Endothelial cell of umbilical vein (primary cell): ENCODE results near the gene KIAA0753. TPM values are rescaled to one million over a fixed set of nuclear protein-coding genes. Genes with fewer than 3 reads are reported as not detected.
A peak's percentile ranks its signal among the peaks of the same experiment; 100 is the strongest.

ENCODE experiments used
- BruUV-seq: library from RNA; stranded (reverse); fragments of 400-500 nt; replicated peaks from 2 replicates; lab custom pipeline; 2021; lab: Mats Ljungman, UMichigan
- CTCF ChIA-PET: fragments of 300-600, 350-600 bp; sonication (Branson Sonifier 250); formaldehyde crosslinking; loops from one replicate; lab custom pipeline; 2021; ENCODE audit warnings: antibody characterized with exemption, inconsistent platforms; lab: Charles Lee
- POLR2A ChIA-PET: fragments of 300-600, 350-600 bp; sonication (Branson Sonifier 250); formaldehyde crosslinking; loops from one replicate; lab custom pipeline; 2021; ENCODE audit warnings: antibody characterized with exemption, inconsistent platforms; lab: Charles Lee
- DNase-seq: peaks from one replicate; pipeline ENCODE4 v3.0.0-alpha.2; 2011; ENCODE audit warnings: low read depth, low spot score
- FAIRE-seq: peaks from 2 replicates; lab custom pipeline; 2011; peaks lifted over from hg19 to GRCh38; lab: Jason Lieb, UNC
- H2AFZ ChIP-seq: 2 replicates; pipeline ENCODE4 v1.6.0; 2012; ENCODE audit warnings: low read depth, low read length, control low read depth, inconsistent platforms
- H3K27ac ChIP-seq: 2 replicates; pipeline ENCODE4 v1.5.1; 2011; ENCODE audit warnings: low read depth, mild to moderate bottlenecking, control low read depth, low read length, moderate library complexity; ENCODE audit not compliant: insufficient read depth
- H3K27me3 ChIP-seq, 2 experiments: 2 replicates each; pipeline versions ENCODE4 v1.6.0 to v1.6.1; 2011; ENCODE audit warnings: low read length in 2 of 2, mixed read lengths in 1 of 2; ENCODE audit not compliant: control insufficient read depth in 2 of 2, insufficient read depth in 2 of 2
- H3K36me3 ChIP-seq, 2 experiments: 2 replicates in 1 of 2; 3 replicates in 1 of 2; pipeline ENCODE4 v1.5.1; 2011; ENCODE audit warnings: low read length in 2 of 2, mild to moderate bottlenecking in 1 of 2, moderate library complexity in 1 of 2; ENCODE audit not compliant: control insufficient read depth in 2 of 2, insufficient read depth in 2 of 2; ENCODE audit errors: extremely low read depth in 1 of 2
- H3K4me1 ChIP-seq: 3 replicates; pipeline ENCODE4 v1.5.1; 2011; ENCODE audit warnings: mild to moderate bottlenecking, low read length; ENCODE audit not compliant: control insufficient read depth, insufficient read depth; ENCODE audit errors: extremely low read depth
- H3K4me2 ChIP-seq: 2 replicates; pipeline ENCODE4 v1.6.1; 2011; ENCODE audit warnings: low read length, control low read depth, mixed read lengths; ENCODE audit not compliant: insufficient read depth
- H3K4me3 ChIP-seq, 3 experiments: fragments of 200-600 bp in 1 of 3; sonication (generic), shearing (Covaris generic) in 1 of 3; replicated peaks in 1 of 3; 2 replicates each; pipeline ENCODE4 v1.5.1; 2011 to 2016; ENCODE audit warnings: control low read depth in 3 of 3, low read length in 3 of 3, mild to moderate bottlenecking in 2 of 3, inconsistent platforms in 1 of 3, low read depth in 1 of 3, moderate library complexity in 1 of 3; ENCODE audit not compliant: insufficient read depth in 1 of 3
- H3K79me2 ChIP-seq: 2 replicates; pipeline ENCODE4 v1.6.0; 2012; ENCODE audit warnings: low read length, inconsistent platforms; ENCODE audit not compliant: control insufficient read depth, insufficient read depth
- H3K9ac ChIP-seq: replicated peaks from 2 replicates; pipeline ENCODE3; 2011; ENCODE audit warnings: low read length, control low read depth; ENCODE audit not compliant: insufficient read depth; ENCODE audit errors: extremely low read depth
- H3K9me1 ChIP-seq: replicated peaks from 3 replicates; pipeline ENCODE4 v1.6.0; 2011; ENCODE audit warnings: mild to moderate bottlenecking, low read length; ENCODE audit not compliant: control insufficient read depth, insufficient read depth; ENCODE audit errors: extremely low read depth
- H3K9me3 ChIP-seq: replicated peaks from 2 replicates; pipeline ENCODE4 v1.5.1; 2012; ENCODE audit warnings: low read length, inconsistent platforms; ENCODE audit not compliant: control insufficient read depth, insufficient read depth
- H4K20me1 ChIP-seq: replicated peaks from 2 replicates; pipeline ENCODE3; 2011; ENCODE audit warnings: mild to moderate bottlenecking, low read length; ENCODE audit not compliant: control insufficient read depth, insufficient read depth; ENCODE audit errors: extremely low read depth
- CTCF ChIP-seq, 2 donors: IDR thresholded peaks; 1 replicate in 1 of 2; 2 replicates in 1 of 2; pipeline ENCODE4 v1.5.1; 2011; ENCODE audit warnings: low read length in 2 of 2, mild to moderate bottlenecking in 2 of 2, moderate library complexity in 2 of 2, control low read depth in 1 of 2, inconsistent platforms in 1 of 2, low read depth in 1 of 2; ENCODE audit not compliant: insufficient read depth in 1 of 2; ENCODE audit errors: extremely low read depth in 1 of 2
- EZH2 ChIP-seq: IDR thresholded peaks from 2 replicates; pipeline ENCODE4 v1.6.1; 2012; ENCODE audit warnings: borderline replicate concordance, low read depth, mild to moderate bottlenecking, moderate library complexity, low read length, inconsistent platforms; ENCODE audit not compliant: severe bottlenecking
- FOS ChIP-seq: IDR thresholded peaks from 2 replicates; pipeline ENCODE4 v1.6.1; 2011; ENCODE audit warnings: mild to moderate bottlenecking, low read length, moderate library complexity, borderline replicate concordance; ENCODE audit not compliant: insufficient read depth
- GATA2 ChIP-seq: IDR thresholded peaks from 2 replicates; pipeline ENCODE4 v1.7.0; 2011; ENCODE audit warnings: low read depth, mild to moderate bottlenecking, moderate library complexity, mixed read lengths, low read length; ENCODE audit not compliant: insufficient read length, insufficient read depth
- JUN ChIP-seq: IDR thresholded peaks from 2 replicates; pipeline ENCODE4 v1.6.1; 2011; ENCODE audit warnings: borderline replicate concordance, low read depth; ENCODE audit not compliant: insufficient read length, insufficient read depth
- MAX ChIP-seq: IDR thresholded peaks from 2 replicates; pipeline ENCODE4 v1.6.1; 2011; ENCODE audit not compliant: insufficient read depth, insufficient read length
- MYC ChIP-seq: IDR thresholded peaks from one replicate; pipeline ENCODE4 v1.6.1; 2011; ENCODE audit warnings: mild to moderate bottlenecking, low read depth, low read length
- POLR2A ChIP-seq: IDR thresholded peaks from 2 replicates; pipeline ENCODE4 v1.6.1; 2012; ENCODE audit warnings: low read depth, mild to moderate bottlenecking, control low read depth, low read length
- POLR2AphosphoS5 ChIP-seq: IDR thresholded peaks from 2 replicates; pipeline ENCODE4 v1.6.1; 2012; ENCODE audit warnings: low read depth, mild to moderate bottlenecking, control low read depth, low read length, moderate library complexity; ENCODE audit not compliant: insufficient read depth
- dilution Hi-C: fragments of 300-500 bp; cut with MboI; formaldehyde crosslinking; loops from one replicate; pipeline ENCODE4 v1.15.0; 2019; ENCODE audit warnings: low sequenced_read_pairs; ENCODE audit not compliant: extremely low pct_ligation_motif_present
- intact Hi-C: fragments of 100-400 bp; cut with micrococcal nuclease; formaldehyde crosslinking; loops from one replicate; pipeline ENCODE4 v1.10.0; 2022
- polyA plus RNA-seq, 4 experiments: library from polyadenylated mRNA; depleted of rRNA in 3 of 4; stranded (reverse) in 3 of 4; unstranded in 1 of 4; fragments of >200 nt; gene quantifications; 2 replicates each; pipeline versions ENCODE4 v1.2.1 to v1.2.3, GENCODE V29; 2011 to 2012; ENCODE audit warnings: missing spikeins in 1 of 4
- total RNA-seq: library from RNA; stranded (reverse); gene quantifications from 2 replicates; pipeline ENCODE4 v1.2.3, GENCODE V29; 2021

KIAA0753 gene
- total and polyA plus RNA-seq, 2 donors (not counting 3 experiments of a cell fraction or from before 2014, with no cell fraction given), result 5.3 to 23.9 TPM

GRCh38 chr17:6556121-6557039, 84.1 kb downstream of the KIAA0753 start, which contains the start of gene PITPNM3:
TSS of gene PITPNM3 (minus strand) at chr17:6556555. CDS start at chr17:6556406, 149 bp downstream.
- Histone ChIP-seq H3K9me1 (no peaks in the 10 kb centered on the region), H3K27me3 (peaks cover 9 to 18% of the 10 kb centered on the region in 2 experiments), H3K9ac (no peak within 1 kb of the TSS), H3K4me1 (peaks cover 3% of the 10 kb centered on the region), H3K36me3 (no peaks in the 10 kb centered on the region), H3K27ac (no peak within 1 kb of the TSS), H3K4me3 (peak within 1 kb of the TSS; percentile 3 to 42 (median 36)), H4K20me1 (no peaks in the 10 kb centered on the region), H3K79me2 (no peaks in the 10 kb centered on the region), H3K9me3 (no peaks in the 10 kb centered on the region), H2AFZ (peak within 1 kb of the TSS; percentile 47), H3K4me2 (peak within 1 kb of the TSS; percentile 38)
- intact Hi-C loops, result no loop called here
- no peak for DNase-seq
- no peak for TF ChIP-seq EZH2
- no peak for TF ChIP-seq FOS
- no peak for TF ChIP-seq JUN
- TF ChIP-seq POLR2A, result no peak
- no peak for TF ChIP-seq POLR2AphosphoS5
- TF ChIP-seq GATA2, result no peak
- TF ChIP-seq MAX, result no peak
- no peak for TF ChIP-seq CTCF (IDR thresholded peaks at IDR 0.05; ENCODE audit: extremely low read depth in 1 of 2, insufficient read depth in 1 of 2, low read depth in 1 of 2, low read length in 2 of 2)
- TF ChIP-seq MYC, result no peak
- ChIA-PET CTCF (interaction anchor here (1.3 to 3.7 kb wide), 2 partner anchors 81 to 84 kb away, joined by 4 to 29 read pairs; no protein-coding TSS in a partner anchor), POLR2A (no interaction called here)
- no peak for FAIRE-seq
- BruUV-seq, result no TSS peak
- dilution Hi-C loops, result no loop called here
